HUDEP-2 (cell line): ENCODE results near the gene STEAP1B.
"Not testable (repeated sequence)": the region's sequence is repeated elsewhere in the genome, so short reads cannot be mapped to it uniquely, and the experiment has no call there.

ENCODE experiments used
- DNase-seq, 76 experiments: peaks; one replicate each; lab custom pipeline; 2025; ENCODE audit not compliant: unreplicated experiment in 76 of 76; lab: John Stamatoyannopoulos, UW

STEAP1B gene

DNA sequence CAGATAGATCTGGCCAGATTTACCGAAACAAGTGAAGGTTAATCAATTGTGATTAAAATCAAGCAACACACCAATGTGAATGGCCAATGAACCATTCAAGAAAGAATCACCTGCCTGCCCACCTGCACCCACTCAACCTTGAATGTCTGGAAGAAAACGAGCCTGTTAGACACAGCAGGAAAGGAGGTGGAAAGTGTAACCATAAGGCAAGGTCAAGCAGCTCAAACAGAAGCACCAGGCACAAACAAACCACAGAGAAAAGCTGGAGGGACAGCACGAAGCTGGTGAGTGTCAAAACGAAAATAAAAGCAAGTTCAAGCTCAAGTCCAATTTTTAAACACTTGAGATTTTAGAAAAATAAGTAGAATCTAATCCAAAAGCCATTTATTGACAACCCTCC, 64.9 kb downstream of the STEAP1B start:
- DNase-seq, result no peak

DNA sequence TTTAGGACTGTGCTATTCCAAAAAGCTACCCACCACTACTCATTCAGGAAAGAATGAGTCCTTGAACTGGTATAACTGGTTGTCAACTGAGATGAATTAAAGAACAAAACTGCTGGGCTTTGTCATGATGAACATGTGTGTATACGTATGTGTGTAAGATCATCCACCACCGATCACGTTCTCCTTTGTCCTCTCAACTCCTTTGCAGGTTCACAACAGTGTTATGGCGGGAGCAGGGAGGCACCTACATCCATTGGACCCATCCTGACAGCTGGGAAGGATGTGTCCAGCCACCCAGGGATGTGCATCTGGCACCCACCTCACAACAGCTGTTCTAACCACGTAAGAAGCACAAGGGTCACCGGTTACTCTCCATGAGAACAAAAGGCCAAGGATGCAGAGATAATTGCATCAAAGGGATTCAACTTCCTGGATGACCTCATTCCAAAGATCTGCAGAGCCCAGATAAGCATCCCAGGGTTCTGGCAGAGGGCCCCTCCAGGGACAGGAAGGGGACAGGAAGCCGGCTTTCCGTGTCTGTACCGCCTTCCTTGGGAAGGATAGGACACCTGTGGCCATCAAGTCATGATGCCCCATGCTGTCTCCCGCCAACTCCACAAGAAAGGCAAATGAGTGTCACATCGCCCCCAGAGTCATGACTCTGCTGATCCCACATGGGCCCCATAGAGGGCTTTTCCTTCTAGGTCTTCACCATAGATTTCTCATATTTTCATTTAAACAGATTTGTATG, 66.1 kb downstream of the STEAP1B start:
- no peak for DNase-seq

DNA sequence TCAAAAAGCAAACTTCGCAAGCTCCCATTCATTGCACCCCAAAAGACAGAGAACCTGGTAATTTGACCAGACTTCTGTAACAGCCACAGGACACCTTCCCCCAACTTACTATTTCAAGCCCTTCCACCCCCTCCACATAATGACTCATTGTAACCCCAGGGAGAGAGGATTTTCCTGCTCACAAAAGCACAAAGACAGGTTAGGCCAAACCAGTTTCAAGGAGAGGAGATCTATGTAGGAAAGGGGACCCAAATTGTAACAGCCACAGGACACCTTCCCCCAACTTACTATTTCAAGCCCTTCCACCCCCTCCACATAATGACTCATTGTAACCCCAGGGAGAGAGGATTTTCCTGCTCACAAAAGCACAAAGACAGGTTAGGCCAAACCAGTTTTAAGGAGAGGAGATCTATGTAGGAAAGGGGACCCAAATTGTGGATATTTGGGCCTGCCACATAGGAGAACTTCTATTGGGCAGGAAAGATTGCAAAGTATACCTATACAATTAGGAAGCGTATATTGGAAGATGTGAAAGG, 66.8 kb downstream of the STEAP1B start:
- DNase-seq, result not testable (repeated sequence)

DNA sequence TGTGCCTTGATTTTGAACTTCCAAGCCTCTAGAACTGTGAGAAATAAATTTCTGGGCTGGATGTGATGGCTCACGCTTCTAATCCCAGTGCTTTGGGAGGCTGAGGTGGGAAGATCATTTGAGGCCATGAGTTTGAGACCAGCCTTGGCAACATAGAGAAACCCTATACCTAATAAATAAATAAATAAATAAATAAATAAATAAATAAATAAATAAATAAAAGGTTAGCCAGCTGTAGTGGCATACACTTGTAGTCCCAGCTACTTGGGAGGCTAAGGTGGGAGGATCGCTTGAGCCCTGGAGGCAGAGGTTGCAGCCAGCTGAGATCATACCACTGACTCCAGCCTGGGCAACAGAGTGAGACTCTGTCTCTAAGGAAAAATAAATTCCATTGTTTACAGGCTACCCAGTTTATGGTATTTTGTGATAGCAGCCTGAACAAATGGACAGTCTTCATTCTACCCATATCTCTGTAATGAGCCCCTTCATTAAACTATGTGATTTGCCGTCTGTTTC, 67.7 kb downstream of the STEAP1B start:
- DNase-seq, result no peak

DNA sequence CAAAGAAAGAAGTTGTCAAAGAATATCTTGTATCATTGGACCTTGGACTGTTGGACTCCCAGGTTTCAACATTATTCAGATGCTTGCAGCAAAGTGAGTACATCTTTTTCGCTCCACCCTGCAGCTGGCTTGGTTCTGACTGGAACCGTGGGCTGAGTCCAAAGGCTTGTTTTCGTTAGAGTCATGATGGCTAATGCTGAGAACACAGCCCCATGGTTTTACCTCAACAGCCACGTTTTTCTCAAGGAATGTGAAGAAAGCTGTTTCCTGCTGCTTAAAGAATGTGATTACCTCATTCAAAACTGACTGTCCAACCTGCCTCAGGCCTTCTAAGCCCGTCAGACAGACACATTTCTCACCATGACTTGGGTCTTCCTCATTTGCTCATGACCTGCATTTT, 69.5 kb downstream of the STEAP1B start:
- DNase-seq, result no peak

DNA sequence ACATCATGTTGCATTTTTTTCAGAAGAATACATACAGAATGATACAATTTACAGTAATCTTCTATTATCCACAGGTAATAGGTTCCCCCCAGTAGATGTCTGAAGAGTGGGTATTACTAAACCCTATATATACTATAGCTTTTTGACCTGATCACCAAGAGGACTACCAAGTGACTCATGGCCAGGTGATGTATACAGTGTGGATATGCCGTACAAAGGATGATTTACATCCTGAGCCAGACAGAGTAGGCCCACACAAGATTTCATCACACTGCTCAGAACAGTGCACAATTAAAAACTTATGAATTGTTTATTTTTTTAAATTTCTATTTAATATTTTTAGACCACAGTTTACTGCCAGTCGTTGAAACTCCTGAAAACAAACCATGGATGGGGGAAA, 70.6 kb downstream of the STEAP1B start:
- DNase-seq, result no peak

DNA sequence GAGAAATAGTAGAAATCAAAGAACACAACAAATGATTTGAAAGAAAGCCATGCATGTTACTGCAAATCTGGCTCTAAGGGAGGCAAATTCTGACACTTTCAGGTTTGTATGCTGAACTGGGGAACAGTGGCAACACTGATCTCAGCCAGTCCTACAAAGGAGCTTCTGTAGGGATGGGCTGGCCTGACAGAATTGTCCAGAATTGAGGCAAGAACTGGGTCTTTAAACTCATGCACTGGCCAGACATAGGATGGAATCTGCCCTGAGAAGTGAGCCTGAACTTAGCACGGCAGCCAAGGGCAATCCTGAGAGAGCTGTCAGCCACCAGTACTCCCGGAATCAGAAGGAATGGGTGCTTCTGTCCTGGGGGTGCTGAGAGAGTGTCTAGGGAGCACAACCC, 72.1 kb downstream of the STEAP1B start:
- no peak for DNase-seq

DNA sequence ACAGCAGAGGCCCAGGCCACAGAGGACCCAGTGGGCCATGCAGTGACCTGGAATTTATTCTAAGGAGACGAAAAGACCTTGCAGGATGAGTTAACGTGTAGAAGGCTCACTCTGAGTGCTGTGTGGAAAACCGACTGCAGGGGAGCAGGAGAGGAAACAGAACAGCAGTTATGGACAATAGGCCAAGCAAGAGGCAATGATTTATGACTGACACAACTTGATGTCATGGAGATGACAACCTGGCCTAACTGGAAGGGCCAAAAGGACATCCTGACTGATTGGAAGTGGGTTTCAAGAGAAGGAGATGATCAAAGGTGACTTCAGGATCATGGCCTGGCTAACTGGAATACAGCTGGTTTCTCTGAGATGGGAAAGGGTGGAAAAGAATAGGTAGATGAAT, 72.9 kb downstream of the STEAP1B start:
- DNase-seq, result no peak

DNA sequence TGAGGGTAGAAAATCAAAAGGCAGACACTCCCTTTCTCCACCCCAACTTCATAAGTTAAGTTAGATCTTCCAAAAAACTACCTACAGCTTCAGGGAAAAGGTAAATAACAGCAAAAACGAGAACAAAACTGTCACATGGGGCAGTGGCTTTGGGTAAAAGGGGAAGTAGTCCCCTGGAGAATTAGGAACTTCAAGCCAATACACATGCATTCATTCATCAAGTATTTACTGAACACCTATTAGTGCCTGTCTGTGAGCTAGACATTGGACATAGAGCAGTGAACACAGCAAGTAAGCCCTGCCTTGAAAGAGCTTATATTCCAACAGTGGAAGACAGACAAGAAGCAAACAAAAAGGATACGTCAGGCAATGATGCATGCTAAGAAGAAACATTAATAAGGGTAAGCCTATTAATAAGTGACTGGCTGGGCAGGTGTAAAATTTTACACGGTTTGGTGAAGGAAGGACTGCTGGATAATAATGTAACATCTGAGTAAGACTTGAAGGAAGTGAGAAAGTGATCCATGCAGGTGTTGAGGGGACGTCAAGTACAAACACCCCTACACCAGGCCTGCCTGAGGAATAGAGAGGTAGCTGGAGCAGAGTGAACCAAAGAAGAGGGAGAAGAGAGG, 73.4 kb downstream of the STEAP1B start:
- no peak for DNase-seq

DNA sequence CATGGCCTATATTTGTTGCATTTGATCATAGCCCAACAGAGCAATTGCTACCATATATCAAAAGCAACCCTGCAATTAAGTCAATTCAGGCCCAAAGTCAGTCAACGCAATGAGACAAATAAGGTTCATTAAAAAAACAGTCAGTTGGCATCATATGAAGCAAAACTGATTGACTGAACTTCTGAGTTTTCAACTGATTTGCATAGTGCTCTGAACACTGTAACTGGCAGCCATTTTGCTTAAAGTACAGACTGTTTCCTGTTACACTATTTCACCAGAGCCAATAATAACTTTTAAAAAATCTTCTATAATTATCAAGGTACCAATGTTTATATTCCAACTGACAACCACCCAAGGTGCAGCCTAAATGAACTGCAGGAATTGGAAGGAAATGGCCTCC, 74.6 kb downstream of the STEAP1B start:
- DNase-seq, result no peak

DNA sequence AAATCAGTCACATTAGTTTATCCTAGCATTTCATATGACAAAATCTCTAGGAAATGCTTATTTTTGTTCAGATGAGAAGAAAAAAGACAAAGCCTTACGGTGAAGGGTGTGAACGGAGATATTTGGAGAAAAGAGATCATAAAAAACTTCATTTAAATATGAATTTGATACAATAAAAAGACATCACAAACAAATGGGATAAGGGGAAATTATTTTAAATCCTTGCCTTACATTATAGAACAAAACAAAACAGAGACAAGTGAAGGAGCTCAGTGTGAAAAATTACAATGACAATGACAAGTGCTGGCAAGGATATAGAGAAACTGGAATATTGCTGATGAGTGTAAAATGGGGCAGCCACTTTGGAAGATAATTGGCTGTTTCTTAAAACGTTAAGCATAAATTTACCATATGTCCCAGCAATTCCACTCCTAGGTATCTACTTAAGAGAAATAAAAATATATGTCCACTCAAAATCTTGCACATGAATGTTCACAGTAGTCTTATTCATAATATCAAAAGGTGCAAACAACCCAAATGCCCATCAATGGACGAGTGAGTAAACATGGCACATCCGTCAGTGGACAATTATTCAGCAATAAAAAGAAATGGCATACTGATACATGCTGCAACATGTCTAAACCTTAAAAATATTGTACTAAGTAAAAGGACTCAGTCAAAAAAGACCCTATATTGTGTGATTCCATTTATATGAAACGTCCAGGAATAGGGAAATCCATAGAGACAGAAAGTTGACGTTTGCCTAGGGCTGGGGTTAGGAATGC, 77.0 kb downstream of the STEAP1B start:
- no peak for DNase-seq

DNA sequence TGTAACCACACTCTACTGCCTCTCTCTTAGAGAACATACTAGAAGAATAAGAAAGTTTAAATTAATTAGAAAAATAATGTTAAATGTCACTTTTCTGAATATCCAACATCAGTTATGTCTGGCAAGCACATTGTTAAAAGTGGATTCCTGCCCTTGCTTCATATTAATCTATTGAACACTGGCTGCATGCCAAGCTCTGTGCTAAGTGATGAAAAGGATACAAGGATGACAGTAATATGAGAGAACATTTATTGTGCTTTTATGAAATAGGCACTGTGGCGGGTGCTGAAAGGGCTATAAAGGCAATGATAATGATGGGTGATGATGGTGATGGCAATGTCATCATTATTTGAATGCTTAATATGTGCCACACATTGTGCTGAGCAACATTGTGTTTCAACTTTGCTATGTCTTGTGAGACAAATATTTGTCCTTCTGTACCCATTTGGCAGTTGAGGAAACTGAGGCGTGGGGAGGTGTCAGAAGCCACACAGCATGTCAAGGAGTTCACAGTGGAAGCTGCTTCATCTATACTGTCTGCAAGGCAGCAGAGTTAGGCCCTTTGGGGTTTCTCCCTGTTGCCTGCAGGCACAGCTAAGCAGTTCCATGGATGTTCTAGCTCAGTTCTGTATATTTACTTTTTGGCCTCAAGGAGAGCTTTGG, 78.9 kb downstream of the STEAP1B start:
- DNase-seq, result no peak

DNA sequence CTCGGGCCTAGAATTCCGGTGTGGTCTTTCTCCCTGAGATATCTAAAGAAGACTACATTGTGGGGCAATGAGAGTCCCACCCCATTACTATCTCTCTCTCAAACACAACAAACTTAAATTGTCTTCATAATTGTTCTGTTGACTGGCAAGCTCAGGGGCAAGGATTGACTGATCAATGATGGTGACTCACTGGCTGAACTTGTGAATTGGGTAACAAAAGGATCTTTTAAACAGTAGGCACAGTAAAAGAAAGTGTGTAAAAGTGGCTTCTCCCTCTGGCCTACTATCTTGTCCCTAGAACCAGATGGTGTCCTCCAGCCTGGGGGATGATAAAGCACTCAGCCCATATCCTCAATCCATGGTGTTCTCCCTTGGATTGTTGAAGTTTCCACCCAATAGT, 80.0 kb downstream of the STEAP1B start:
- no peak for DNase-seq

DNA sequence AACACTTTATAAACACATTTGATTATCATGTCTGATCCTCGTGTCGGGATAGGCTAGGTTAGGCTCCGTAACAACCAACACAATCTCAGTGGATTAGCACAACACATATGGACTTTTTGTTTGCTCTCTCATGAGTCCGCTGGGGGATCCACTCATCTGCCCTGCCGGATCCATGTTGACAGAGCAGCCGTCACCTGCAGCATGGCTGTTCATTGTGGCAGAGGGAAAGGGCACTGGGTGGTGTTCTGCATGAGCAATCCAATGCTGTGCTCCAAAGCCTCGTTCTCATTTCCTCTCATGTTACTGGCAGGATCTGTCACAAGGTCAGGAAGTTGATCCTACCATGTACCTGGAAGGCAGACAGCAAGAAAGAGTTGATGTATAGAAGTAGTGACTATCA, 80.5 kb downstream of the STEAP1B start:
- no peak for DNase-seq

DNA sequence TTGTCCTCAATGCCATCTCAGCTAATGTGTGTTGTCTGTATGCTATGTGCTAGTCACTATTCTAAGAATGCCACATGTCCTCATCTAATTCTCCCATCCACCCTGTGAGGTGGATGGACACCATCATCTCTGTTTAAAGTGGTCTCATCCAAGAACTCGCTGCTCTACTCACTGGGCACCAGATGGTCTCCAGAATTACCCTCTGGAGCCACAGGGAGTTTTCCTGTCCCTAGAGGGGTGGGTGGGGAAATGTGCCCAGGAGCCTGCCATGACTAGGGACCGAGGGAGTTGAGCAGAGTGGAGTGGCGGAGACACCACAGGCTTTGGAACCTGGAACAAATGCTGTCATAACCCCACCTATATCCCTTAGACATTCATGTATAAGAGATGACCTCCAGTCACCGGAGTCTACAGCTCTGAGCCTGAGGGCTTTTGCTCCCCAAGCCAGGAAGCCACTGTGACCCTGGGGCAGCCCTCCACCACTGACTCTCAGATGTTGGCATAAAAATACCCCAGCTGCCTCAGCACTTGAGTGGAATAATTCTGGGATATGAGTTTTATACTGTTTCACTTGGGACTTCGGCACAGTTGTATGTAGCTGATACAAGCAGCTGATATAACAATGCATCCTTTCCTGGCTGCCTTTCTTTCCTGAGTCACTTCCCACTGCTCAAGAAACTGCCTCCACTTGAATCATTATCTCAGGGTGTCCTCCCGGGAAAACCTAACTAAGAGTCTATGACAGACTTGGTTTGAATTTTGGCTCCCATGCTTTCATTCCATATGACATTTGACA, 81.5 kb downstream of the STEAP1B start:
- no peak for DNase-seq

DNA sequence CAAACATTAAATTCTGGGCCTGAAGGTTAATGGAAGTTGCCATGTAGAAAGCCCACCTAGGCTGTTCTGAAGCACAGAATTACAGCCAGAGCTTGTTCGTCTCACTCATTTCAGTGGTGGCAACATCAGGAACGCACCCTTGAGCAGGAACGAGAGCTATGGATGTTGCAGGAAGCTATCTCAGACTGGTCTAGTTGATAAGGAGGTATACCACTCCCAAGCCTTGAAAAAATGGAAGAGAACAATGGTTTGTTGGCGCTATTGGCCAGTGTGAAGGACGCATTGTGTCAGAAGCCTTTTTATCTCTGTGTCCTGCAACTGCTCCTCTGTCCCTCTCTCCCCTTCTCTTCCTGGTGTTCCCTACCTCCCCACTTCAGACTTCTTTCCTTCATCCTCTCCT, 82.1 kb downstream of the STEAP1B start:
- no peak for DNase-seq

DNA sequence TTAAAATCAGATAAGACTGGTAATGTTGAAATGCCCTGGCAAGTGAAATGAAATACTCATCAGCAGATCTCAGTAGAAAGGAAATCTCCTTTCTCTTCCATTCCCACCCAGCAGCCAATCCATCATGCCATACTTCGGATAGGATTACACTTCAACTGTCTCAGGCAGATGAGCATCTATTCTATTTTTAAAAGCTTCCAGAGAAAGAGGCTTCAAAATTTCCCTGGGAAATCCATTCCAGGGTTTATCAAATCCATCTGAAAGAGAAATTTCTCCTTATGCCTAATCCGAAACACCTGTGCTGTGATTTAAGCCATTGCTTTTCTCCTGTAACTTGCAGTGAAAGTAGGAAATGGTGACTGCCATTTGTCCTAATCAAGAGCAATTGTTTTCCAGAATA, 82.6 kb downstream of the STEAP1B start:
- no peak for DNase-seq

DNA sequence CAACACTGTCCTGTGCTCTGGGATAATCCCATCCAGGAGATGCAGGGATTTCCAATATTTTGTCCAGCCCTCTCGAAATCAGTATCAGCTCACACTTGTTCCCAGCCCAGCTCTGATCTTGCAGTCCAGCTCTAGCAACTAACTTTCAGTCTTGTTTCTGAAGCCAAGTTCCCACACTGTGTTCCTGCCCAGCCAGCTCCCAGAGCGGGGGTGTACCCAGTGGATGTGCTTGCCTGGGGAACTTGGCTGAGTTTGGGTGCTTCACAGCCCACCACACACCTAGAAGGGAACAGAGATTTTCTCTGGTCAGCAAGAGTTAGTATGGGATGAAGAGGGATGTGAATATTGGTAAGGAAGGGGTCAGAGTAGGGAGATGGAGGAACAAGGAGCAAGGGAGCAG, 85.6 kb downstream of the STEAP1B start:
- DNase-seq, result no peak

DNA sequence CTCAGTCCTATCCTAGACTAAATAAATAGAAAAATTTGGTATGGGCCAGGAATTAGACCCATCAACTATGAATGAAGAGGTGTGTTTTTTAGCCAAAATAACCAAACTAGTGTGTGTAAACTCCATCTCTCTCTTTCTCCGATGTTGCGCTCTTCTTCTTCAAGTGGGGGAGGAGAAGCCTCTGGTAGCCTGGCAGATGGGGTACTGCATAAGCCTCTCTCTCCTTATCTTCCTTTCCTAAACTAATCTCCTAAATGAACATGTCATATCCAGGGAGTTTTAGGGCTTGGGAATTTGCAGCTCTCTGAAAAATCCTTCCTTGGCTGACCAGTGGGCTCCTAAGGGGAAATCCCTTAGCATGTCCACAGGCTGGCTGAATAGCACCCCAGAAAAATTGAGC, 86.8 kb downstream of the STEAP1B start:
- DNase-seq, result no peak
